HG02981 (cell line): ENCODE data around the gene PTPRC.

Experiments used
- ATAC-seq: cut with Tn5 transposase; IDR thresholded peaks from one replicate; pipeline ENCODE4 v1.9.1; 2021; ENCODE audit warnings: mild to moderate bottlenecking, moderate library complexity; ENCODE audit not compliant: unreplicated experiment

PTPRC gene

DNA sequence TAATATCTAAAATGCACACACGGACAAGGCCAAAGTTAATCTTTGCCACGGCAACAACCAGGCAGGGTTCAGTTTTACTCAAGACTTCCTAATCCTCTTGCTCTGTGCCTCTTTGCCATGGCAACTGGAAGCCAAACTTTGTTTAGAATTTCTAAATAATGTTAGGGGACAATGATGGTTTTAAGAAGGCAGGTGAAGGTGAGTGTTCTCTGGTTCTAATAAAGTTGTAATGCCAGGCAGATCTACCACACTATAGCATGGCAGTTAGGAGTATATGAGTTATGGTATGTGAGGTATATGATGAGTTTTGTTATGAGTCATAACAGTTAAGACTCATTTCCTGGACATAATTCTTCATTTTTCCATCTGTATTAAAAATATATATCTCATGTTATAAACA, 2.7 kb downstream of the PTPRC start:
- peak; percentile 62 for ATAC-seq

- no peak for ATAC-seq
These were observed 3.3 kb downstream of the PTPRC start for GRCh38 chr1:198641966-198642668.

DNA sequence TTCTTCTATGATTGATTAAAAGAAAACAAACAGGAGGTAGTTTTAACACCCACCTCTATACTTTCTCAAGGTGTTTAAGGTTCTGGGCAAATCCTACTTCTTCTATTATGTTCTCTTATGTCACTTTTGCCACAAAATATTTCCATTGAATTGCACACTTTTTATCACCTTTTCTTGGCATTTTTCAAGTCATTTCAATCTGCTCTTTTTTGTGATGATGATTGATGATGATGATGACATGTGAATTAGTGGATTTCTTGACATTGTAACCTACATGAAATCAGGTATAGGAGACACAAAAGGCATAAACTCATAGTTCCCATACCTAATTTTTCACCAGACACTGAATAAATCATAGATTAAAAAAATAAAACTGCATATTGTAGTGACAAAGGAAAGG, 4.1 kb downstream of the PTPRC start:
- no peak for ATAC-seq

- no peak for ATAC-seq
These were observed 5.0 kb downstream of the PTPRC start for GRCh38 chr1:198643808-198644207.

- no peak for ATAC-seq
These were observed 8.2 kb downstream of the PTPRC start for GRCh38 chr1:198647055-198647454.

GRCh38 chr1:198648592-198648991, 9.8 kb downstream of the PTPRC start:
- no peak for ATAC-seq

DNA sequence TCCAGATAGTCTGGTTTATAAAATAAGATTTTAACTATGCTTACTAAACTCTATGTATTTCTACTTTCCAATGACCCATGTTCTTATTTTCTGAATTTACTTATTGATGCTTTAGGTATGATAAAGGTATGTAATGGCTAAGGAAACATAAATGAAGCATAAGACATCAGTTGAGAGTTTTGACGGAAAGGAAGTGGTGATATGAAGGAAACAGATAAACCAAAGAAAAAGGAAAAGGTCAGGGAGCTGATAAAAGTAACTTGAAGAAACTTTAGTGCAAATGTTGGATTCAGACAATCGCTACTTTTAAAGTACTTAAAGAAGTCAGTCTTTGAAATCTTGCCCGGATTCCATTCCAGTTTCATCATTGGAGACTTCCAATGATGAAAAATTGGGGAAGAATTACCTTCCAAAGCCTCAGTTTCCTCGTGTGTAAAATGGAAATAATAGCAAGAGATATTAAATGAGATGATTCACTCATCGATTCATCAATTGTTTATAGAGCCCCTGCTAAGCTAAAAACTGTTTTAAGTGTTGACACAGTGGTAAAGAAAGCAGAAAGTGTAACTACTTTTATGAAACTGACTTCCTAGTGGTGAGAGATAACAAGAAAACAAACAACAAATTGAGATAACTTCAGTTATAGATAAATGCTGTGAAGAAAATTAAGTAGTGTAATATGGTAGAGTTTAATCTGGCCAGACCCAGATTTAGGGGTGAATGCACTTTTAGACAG, 10.6 kb downstream of the PTPRC start:
- peak; percentile 21 for ATAC-seq

DNA sequence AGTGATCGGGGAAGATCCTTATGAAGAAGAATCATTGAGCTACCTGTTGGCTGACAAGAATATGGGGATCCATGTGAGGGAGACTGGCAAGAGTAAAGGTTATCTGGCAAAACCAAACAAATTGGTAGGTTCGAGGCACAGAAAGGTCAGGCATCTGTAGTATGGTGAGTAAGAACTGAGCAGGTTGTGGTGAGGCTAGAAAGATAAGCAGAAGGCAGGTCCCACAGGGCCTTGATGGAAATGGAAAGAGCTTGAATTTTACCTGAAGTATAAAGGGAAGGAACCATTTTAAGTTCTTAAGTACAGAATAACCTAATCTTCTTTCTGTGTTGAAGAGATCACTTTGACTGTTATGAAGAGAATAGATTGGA, 11.1 kb downstream of the PTPRC start:
- ATAC-seq = peak; percentile 48

DNA sequence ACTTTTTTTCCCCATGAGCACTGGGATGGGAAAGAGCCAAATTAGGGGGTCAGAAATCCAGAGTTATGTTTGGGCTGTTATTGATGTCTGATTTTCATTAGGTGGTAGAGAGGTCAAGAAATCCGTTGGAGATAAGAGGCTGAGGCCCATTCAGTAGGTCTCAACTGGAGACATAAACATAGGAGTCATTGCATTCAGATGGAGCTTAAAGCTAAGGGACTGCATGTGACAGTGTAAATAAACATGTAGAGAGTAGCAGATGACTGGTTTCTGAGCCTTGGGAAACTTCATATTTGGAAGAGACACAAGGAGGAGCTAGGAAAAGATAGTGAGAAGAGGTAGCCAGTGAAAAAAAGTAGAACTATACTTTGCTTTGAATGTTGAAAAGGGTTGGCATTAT, 11.7 kb downstream of the PTPRC start:
- ATAC-seq = no peak

DNA sequence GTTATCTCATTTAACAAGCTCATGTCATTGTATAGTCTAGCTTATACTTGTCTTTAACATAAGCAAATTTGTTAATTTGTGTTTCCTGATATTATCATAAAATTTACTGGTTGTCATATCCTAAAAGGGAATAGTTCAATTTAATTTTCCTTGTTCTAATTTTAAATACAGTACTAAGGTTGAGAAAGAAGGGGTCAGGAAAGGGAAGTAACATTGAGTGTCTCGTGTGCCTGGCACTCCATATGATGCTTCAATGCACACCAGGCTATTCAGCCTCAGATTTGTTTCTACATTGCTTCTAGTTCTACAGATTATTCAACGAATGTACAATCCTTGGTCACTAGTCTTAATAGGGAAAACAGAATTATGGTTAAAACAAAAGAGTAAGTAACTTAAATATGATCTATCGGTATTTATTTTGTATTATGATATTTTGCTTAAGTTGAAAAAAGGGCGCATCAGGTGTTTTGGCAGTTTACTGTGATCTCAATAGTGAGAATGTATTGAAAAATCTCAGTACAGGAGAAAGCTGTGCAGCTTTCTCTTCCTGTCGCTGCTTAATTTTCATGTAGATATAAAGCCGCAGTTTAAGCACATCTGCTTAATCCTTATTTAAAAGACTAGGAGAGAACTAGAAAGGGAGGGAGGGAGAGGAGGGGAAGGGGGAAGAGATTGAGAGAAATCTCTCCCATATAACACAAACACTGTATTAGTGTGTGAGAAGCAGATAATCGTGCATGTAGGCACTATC, 13.0 kb downstream of the PTPRC start:
- peak; percentile 34 for ATAC-seq

GRCh38 chr1:198653808-198654413, 15.1 kb downstream of the PTPRC start:
- no peak for ATAC-seq

GRCh38 chr1:198655459-198656121, 16.8 kb downstream of the PTPRC start:
- ATAC-seq = peak; percentile 34

GRCh38 chr1:198656500-198656932, 17.7 kb downstream of the PTPRC start:
- ATAC-seq = peak; percentile 25

DNA sequence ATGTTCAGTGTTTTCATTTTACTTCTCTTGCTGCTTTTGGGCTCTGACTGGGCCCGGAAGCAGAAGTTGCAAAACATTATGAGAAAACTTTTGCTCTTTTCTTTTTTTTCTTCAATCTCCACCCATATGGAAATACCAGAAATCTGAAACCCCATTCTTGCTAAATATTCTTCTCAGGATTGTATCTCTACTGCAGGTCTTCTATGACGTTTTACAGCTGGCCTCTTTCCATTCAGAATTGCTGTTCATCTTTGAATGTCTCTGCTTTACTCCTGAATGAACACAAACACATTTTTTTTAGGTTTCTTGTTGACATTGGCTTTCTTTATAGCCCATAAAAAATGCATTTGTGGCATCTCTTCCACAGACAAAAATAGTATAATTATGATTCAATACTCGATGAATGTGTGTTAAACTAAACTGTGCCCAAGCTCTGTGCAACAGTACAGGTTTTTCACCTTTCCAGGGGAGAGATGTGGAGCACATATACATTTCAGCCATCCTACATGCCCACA, 18.8 kb downstream of the PTPRC start:
- ATAC-seq = no peak

- peak; percentile 40 for ATAC-seq
These were observed 21.8 kb downstream of the PTPRC start for GRCh38 chr1:198660341-198661261.

GRCh38 chr1:198662821-198663220, 24.0 kb downstream of the PTPRC start:
- no peak for ATAC-seq

- ATAC-seq = no peak
These were observed 25.4 kb downstream of the PTPRC start for GRCh38 chr1:198664068-198664788.

DNA sequence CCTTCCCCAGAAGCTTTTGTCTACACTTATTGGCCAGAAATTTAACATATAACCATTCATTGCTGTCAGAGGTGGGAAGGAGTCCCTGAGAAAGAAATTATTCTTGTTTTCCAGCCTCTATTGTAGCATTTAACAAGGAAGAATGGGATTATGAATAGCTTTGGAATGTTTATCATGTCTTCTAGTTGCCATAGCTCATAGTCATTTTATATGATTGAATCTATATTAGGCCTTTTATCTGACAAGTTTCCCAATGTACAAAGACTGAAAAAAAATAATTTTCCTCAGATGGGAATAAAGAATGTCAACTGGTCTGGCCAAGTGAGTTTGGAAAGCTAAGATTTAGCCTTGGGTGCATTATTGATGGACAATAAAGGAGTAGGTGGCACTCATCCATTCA, 28.3 kb downstream of the PTPRC start:
- ATAC-seq = no peak

DNA sequence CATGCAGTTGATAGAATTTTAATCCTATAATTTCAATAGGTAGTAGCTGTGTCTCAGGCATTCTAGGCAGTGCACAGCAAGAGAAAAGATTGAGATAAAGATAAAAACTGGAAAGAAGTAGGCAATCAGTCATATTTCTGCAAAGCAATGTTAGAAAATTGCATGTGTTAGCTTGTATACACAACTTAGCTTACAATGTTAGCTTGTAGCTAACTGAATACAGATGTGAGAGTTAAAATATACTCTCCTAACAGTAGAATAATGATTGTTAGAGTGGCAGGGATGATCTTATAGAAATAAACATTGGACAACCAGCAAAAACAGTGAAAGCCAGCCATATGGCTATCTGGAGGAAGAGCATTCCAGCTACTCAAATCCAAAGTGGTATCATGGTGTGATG, 29.0 kb downstream of the PTPRC start:
- ATAC-seq = no peak
